Middle frontal gyrus (tissue), 1 donor: ENCODE data around the gene ITGB5.
"Not testable (repeated sequence)": the region's sequence is repeated elsewhere in the genome, so short reads cannot be mapped to it uniquely, and the experiment has no call there.

Experiments
- DNase-seq: peaks from one replicate; pipeline ENCODE4 v3.0.0-alpha.2; 2015; ENCODE audit warnings: low spot score; ENCODE audit errors: extremely low spot score

Gene ITGB5

DNA sequence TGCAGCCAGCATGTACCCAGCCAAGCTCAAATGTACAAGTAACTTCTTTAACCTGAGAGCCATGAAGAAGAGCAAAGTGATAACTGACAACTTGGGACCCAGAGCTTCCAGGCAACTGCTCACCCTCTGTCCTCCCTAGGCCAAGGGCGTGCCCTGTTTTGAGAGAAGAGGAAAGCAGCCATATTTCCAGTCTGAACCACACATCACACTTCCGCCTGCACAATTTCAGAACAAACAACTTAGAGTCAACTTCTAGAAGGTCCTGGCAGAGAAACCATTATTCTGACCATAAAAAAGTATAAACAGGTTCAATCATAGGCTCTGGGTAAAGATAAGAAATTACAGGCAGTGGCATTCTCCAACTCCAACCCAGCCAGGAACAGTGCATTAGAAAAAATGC lies 50.1 kb downstream of the ITGB5 start:
- no peak for DNase-seq

DNA sequence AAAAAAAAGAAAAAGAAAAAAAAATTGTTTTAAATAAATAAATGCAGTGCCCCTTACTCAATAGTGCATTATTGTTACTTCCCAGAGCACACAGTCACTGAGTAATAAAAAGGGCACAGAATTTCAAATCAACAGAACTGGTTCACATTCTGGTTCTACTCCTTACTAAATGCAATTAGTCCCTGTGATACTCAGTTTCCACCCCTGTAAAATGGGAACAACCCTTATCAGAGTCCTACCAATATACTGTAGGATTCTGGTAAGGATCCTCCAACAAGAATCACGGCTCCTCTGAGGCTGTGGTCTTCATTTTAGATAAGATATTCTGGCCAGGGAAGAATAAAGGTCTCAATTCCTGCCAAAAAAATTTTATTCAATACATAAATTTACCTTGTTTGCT lies 50.7 kb downstream of the ITGB5 start:
- no peak for DNase-seq

DNA sequence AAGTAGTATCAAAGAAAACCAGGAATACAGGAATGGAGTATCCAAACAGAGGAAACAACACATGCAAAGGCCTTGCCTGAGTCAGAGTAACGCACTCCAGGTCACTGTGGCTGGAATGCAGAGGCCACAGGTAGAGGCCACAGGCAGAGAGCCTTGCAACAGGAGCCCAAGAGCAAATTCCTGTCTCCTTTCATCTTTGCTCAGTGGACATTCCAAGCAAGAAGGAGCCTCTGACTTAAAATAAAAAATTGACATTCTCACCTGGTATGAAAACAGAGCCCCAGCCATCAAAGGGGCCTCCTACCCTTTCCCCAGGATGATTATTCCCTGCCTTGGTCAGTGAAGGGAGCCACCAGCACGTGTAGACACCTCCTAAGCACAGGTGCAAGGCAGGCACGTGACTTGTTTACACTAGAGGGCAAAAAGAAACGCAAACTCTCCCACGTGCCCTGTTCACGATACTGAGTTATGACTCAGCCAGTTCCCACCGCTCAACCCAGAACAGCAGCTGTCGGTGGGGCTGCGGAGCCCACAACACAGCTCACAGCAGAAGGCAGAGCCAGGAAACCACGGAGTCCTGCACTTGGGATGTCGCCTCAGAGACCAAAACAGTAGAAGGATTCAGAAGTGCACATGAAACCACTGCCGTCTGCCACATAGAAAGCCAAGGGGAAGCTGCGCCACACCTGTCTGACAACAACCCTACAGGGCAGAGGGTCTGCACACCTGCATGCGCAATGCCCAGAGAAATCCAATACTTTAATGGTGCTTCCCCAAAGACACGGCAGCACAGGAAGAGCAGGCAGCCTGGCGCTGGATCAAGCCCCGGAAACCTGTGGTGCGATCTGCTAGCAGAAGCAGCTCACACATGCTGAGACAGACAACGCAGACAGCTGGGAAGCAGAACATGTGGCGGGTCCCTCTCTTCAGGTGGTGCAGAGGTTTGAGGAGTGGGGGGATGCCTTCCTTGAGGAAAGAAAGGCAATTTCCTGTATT lies 52.1 kb downstream of the ITGB5 start:
- no peak for DNase-seq

DNA sequence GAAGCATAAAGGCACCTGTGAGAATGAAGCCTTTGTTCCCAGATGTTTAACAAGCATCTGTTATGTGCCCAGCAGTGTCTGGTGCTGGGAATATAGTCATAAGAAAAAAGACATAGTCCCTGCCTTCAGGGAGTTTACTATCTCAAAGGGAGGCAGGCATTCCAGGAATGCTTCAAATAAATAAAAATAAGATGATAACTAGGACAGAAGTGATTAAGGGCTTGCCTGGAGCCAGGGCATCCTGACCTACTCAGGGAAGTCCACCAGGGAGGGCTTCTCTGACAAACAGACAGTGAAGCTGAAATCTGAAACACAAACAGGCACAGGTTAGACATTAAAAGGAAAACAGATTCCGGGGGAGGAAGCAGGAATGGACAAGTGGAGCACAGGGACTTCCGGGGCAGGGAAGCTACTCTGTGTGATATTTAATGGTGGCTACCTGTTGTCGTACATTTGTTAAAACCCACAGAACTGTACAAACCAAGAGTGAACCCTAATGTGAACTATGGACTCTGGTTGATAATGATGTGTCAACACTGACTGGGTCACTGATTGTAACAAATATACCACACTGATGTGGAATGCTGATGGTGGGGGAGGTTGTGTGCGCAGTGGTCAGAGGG lies 53.3 kb downstream of the ITGB5 start:
- DNase-seq, result no peak

DNA sequence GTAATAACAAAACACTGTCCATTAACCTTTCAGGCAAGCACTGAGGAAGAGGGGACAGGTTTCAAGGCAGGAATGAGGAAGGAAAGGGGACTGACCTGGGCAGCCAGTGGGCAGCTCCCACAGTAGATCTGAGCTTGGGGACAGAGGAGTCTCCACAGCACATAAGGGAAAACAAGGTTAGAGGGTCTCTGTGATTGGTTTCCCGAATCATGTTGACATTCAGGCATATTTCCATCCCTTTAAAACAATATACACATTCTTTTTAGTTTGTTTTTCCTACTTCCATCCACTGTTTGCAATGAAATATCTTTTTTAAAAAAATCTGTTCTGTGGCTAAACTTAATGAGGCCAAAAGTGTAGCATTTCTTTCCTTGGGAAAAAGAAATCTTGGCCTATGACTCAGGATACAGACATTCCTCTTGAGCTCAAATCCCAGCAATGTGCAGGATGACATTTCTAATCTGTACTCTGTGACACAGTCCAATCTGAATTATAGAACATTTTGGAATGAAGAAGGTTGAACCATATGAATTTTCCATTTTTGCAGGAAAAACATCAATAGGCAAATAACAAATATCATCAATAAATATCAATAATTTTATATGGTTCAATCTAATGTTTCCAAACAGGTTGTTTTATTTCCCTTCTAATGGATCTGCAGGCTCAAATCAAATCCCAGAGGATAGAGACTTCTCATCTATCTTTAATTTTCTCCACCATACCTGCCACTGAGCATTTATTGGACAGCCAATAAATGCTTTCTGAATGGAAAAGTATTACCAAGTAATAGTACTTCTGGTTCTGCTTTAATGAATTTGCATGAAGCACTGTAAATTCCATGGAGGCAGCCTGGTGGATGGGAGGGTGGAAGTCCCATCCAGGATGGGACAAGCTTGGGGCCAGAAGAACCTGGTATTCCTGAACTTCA lies 54.1 kb downstream of the ITGB5 start:
- DNase-seq, result no peak

DNA sequence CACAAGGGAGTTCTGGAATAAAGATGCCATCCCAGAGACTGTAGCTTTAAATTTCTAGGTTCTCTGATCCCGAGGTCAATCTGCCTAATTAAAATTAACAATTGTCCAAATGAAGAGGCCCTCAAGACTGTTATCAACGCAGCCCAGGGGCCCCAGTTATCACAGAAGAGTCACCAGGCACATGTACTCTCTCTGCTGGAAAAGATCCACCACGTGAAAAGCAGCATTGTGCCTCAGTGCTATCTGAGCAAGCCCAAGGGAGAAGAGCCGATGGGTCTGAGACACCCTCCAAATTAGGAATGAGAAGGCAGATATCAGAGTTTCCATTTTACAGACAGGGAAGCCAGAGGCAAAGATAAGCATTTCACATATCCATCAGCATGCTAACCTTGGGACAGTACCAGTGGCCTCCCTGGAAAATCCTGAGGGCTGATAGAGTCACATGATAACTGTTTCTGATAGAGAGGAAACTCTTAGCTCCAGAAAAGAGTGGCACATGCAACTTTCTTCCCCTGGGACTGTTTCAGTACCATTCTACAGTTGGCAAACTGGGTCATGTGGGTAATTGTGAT lies 55.5 kb downstream of the ITGB5 start:
- DNase-seq, result no peak

DNA sequence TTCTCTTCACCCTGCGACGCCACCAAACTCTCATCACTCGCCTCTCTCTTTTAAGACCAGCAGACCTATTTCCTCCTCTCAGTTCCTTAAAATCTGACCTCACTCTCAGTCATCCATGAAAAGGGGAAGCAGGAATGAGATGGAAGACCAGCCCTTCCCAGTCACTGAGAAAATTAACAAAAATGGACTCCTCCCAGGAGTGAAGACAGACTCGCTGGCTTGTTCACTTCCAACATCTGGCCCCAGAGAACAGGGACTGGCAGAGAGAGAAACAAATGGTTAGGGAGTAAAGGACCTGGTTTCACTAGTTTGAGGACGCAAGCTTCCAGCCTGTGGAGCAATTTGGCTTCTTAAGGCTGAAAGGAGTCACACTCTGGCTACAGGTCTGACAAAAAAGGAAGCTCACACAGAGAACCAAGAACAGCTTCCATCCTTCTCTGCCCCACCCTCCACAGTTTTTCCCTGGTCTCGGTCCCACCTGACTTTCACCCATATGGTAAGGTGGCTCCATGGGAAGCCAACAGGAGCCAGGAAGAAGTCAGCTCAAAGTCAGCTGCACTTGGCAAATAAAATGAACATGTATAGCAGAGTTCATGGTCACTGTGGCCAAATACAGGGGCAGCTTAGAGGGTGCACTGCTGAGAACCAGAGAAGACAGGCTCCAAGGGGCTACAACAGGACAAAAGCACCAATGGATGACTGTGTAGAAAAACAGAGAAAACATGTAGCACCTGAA lies 57.2 kb downstream of the ITGB5 start:
- DNase-seq, result no peak

DNA sequence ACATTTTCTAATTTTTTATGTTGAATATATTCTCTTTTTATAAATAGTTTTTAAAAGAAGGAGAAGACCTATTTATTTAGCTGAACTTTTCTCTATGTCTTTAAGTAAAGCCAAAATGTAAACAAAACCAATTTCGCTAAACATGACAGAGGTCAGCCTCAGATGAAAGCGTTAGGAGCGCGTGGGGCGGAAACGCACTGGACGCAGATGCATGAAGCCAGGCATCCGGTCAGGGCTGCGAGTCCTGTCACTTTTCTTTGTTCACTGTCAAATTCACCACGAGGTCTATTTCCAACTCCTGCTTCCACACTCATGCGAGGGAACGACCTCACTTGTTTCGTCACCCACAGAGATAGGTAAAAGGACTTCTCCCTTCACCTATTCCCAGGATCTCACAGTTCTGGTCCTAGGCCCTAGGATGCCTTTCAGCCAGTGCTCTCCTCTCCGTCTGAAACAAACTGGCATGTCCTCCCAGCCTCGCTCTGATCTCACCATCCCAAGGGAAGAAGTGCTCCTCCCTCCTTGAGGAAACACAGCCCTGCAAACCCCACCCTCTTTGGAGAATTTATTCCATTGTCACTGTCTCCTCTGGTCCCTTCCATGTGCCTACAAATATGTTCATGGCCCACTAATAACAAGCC lies 57.9 kb downstream of the ITGB5 start:
- DNase-seq, result no peak

DNA sequence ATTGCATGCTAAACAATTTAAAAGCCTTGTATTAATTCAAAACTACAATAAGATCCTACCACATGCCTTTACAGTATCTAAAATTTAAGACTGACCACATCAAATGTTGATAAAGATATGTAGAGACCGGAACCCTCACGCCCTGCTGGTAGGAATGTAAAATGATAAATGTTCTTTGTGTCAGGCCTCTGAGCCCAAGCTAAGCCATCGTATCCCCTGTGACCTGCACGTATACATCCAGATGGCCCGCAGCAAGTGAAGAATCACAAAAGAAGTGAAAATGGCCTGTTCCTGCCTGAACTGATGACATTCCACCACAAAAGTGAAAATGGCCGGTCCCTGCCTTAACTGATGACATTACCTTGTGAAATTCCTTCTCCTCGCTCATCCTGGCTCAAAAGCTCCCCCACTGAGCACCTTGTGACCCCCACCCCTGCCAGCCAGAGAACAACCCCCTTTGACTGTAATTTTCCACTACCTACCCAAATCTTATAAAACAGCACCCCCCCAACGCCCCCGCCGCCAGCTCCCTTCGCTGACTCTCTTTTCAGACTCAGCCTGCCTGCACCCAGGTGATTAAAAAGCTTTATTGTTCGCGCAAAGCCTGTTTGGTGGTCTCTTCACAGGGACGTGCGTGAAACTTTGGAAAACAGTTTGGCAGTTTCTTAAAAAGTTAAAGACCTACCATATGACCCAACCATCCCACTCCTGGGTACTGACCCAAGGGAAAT lies 59.5 kb downstream of the ITGB5 start:
- DNase-seq, result not testable (repeated sequence)

DNA sequence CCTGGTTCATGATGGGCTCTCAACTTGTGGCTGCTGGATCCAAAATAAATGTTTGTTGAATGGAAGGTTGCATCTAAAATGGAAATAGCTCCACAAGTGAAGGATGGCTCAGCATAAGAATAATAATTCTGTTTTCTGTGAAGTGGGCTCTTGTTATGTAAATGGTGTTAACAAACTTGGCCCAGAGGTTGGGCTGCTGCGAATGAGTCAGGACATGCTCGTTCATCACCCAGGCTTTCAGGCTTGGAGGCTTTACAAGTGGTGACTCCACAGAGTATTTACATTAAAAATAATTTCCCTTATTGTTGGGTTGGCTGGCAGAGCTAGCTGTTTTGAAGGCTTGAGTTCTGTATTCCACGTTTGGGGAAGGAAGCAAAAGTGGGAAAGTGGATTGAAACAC lies 60.5 kb downstream of the ITGB5 start:
- DNase-seq, result no peak

DNA sequence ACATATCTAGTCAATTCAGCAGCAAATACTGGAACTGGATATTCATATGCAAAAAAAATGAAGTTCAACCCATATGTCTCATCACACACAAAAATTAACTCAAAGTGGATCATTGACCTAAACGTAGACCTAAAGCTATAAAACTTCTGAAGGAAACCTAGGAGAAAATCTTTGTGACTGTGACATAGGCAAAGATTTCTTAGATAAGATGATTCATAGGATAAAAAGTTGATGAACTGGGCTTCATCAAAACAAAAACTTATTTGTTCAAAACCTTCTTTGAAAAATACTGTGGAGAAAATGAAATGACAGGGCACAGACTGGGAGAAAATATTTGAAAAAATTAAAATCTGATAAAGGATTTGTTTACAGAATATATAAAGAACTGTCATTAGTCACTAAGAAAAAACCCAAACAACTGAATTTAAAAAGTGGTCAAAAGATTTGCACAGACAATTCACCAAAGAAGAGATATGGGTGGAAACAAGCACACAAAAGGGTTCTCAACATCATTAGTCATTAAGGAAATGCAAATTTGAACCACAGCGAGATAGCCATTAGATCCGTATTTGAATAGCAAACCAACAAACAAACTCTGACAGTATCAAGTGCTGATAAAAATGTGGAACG lies 62.8 kb downstream of the ITGB5 start:
- DNase-seq, result no peak

DNA sequence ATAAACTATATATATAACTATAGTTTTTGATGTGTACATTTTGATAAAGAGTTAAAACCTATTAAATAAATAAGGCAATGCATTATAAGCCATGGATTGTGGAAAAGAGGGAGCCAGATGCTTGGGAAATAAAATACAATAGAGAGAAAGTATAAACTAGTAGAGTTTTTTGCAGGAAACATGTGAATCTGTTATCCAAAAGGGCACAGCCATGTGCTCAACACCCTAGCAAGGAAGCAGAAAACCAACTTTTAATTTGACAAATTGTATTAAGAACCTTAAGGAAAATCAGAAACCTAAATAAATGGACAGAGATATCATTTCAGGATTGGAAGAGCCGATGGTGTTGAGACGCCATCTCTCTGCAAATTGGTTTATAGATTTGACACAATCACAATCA lies 63.5 kb downstream of the ITGB5 start:
- no peak for DNase-seq

DNA sequence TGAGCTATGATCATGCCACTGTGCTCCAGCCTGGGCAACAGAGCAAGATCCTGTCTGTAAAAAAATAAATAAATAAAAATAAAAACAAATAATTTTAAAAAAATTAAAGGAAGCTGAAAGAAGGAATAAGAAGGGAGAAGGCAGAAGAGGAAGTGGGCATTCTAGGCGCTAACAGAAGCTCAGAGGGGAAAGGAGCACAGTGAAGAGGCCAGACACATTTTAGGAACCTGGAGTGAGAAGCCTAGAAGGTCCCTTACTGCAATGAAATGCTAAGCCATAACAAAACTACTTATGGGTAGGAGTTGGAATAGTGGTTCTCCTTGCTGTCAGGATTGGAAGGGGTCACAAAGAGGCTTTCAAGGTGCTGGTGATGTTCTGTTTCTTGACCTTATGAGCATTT lies 64.0 kb downstream of the ITGB5 start:
- DNase-seq, result no peak

DNA sequence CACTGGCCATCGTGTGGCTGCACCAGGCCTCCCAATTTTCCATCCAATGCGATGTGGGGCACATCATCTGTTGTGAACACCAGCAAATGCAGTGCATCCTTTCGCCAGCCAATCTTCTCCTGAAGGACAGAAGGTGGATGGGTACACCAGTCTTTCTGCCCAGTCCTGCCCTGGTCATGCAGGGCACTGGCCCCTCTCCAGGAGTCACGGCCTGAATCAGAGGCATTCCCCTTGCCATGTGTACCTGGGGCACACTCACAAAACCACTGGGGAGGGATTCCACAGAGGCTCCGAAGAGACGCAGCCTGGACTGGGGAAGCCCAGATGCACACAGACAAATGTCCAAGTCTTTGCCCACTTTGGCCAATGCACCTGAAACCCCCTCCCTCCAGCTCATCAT lies 65.8 kb downstream of the ITGB5 start:
- no peak for DNase-seq

DNA sequence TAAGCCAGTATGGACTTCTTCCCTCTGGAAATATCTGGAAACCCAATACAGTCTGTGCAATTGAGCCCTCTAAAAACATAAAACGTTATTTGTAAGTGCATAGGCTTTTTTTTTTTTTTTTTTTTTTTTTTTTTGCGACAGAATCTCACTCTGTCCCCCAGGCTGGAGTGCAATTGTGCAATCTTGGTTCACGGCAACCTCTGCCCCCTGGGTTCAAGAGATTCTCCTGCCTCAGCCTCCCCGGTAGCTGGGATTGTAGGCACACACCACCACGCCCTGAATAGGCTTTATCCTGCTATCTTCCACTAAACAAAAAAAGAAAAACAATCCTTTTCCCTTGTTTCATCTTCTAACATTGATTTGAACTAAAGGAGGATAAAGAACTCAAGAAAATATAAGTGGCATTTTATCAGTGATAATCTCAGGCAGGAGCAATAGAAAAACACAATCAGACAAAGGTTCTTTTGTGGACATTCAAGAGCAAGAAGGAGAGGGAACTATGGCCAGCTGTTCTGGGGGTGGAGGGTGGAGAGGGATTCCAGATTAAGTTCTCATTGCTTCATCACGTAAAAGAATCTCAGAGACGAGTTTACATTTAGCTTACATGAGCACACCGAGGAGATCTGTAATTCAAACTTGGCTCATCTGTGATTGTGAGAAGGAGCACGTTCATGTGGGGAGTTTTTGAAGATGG lies 68.6 kb downstream of the ITGB5 start:
- no peak for DNase-seq

DNA sequence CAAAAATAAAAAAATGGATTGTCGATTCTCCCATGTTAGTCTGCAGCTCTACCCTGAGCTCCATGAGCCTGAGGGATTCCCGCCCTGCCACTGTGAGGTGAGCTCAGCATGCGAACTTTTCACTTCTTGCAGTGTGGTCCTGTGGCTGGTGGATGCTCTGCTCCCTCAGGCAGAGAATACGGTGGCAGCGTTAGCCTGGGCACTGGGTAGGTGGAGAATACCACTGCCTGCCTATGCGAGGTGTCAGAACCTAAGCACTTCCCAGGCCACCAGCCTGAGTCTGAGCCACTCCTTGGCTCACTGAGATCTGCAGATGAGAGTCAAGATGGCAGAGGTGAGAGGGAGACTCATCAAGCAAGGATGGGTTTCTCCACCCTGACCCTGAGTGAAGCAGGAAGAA lies 70.1 kb downstream of the ITGB5 start:
- no peak for DNase-seq

DNA sequence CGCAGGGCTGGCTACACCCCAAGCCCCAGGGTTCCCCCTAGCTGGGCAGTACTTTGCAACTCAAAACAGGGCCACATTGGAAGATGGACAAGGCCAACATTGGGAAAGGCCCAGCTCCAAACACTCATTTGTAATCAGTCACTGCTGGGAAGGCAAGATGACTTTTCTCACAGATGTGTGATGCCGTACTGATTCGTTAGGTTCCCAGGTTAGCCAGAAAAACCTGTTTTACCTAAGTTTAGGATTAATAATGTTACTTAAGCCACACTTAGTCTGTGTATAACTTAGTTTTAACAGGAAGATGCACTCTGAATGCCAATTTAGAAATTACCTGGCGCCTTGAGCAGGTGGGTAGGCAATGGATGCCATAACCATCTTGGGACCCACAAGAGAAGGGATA lies 71.0 kb downstream of the ITGB5 start:
- DNase-seq, result no peak

DNA sequence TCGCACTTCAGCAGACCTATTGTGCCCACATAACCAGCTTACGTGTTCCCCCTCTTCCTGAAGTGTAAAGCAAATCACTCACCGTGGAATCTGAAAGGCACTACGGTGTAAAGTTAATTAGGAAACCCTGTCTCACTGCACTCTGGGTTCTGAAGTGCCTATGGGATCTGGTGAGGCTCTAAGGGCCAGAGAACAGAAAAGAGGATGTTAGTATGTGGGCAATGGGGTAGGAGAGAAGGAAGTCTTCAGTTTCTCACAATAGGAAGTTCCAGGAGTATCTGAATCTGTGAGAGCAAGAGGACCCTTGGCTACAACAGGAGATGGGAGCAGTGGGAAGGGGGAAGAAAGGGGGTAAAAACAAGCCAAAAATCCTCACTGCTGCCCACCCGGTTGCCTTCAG lies 71.4 kb downstream of the ITGB5 start:
- DNase-seq, result no peak
